CD4-positive, alpha-beta T cell treated with Interleukin-4 for 4 hours (primary cell): ENCODE results near the gene TTLL7.
A peak's percentile ranks its signal among the peaks of the same experiment; 100 is the strongest.
"Not testable (repeated sequence)": the region's sequence is repeated elsewhere in the genome, so short reads cannot be mapped to it uniquely, and the experiment has no call there.

ENCODE experiments used
- DNase-seq: peaks from one replicate; pipeline ENCODE4 v3.0.0-alpha.2; 2020

TTLL7 gene

GRCh38 chr1:83996191-83996590 is 2.7 kb downstream of the TTLL7 start:
- no peak for DNase-seq

- DNase-seq: no peak
Measured at GRCh38 chr1:83995649-83996048, 3.3 kb downstream of the TTLL7 start.

DNA sequence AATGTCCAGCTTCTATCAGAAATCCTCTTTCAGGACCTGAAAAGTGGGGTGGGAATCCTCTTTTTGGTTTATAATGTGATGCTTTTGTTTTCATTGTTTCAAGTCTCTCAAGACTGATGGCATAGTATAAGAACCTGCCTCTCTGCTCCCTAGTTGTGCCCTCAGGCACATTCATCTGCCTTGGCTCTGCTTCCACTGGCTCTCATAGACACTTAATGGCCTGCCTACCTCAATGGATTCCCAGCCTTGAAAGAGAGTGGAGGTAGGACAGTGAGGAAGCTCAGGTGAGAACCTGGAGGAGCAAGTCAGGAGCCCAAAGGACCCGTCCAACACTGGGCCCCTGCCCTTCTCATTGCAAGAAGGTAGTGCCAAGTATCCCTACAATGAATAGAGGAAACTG is 4.8 kb downstream of the TTLL7 start:
- no peak for DNase-seq

DNA sequence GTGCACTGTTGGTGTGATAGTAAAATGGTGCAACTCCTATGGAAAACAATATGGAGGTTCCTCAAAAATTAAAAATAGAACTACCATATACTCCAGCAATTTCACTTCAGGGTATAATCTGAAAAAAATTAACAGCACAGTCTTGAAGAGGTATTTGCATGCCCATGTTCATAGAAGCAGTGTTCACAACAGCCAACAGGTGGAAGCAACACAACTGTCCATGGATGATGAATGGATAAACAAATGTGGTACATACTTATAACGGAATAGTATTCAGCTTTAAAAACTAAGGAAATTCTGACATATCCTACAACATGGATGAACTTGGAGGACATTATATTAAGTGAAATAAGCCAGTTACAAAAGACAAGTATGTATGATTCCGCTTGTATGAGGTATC is 8.2 kb downstream of the TTLL7 start:
- no peak for DNase-seq

DNA sequence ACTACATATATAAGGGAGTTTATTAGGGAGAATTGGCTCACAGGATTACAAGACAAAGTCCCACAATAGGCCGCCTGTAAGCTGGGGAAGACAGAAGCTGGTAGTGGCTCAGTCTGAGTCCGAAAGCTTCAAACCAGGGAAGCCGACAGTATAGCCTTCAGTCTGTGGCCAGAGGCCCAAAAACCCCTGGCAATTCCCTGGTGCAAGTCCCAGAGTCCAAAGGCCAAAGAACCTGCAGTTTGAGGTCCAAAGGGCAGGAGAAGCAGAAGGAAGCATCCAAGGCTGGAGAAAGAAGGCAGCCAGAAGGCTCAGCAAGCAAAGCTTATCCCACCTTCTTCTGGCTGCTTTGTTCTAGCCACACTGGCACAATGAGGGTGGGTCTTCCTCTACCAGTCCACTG is 13.9 kb downstream of the TTLL7 start:
- no peak for DNase-seq

DNA sequence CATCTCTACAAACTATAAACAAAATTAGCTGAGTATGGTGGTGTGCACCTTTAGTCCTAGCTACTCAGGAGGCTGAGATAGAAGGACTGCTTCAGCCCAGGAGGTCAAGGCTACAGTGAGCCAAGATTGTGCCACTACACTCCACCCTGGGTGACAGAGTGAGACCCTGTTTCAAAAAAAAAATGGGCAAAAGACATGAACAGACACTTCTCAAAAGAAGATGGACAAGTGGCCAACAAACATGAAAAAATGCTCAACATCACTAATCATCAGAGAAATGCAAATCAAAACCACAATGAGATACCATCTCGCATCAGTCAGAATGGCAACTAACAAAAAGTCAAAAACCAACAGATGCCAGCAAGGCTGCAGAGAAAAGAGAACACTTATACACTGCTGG is 15.0 kb downstream of the TTLL7 start:
- not testable (repeated sequence) for DNase-seq

GRCh38 chr1:83978056-83978455 is 20.9 kb downstream of the TTLL7 start:
- DNase-seq: no peak

DNA sequence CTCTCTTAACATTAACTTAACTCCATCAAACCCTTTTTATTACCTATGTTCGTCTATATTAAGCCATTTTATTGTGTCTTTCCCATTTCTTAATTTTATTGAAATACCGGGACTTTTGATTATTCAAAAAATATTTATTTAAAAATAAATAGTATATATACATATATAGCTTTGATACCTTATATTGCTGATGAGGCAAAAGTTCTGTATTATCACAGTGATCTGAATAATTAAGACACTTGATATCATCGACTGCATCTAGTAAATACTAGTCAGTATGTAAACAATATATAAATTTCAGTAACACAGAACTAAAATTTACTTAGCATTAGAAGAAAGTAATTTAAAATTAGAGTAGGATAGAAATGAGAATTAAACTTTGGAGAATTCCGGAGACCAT is 22.0 kb downstream of the TTLL7 start:
- no peak for DNase-seq

GRCh38 chr1:83970802-83971201 is 28.1 kb downstream of the TTLL7 start:
- DNase-seq: no peak

DNA sequence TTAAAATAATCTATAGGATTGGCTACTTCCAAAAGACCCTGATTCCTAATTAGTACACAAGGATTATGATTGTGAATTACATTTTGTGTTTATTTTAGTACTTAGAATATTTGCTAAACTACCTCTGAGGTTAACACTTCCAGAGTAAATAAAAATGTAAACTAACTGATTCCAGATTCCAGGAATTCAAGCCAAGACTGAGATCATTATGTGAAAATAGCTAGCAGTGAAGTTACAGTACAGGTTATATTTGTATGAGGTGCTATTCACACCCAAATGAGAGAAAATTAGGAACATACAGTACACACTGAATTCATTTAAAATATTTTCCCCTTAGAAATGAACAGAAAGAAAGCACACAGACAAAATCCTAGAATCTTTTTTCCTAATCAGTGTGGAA is 28.8 kb downstream of the TTLL7 start:
- DNase-seq: no peak

GRCh38 chr1:83967336-83967735 is 31.6 kb downstream of the TTLL7 start:
- no peak for DNase-seq

- no peak for DNase-seq
Measured at GRCh38 chr1:83964153-83964552, 34.8 kb downstream of the TTLL7 start.

- no peak for DNase-seq
Measured at GRCh38 chr1:83961571-83962295, 37.2 kb downstream of the TTLL7 start.

DNA sequence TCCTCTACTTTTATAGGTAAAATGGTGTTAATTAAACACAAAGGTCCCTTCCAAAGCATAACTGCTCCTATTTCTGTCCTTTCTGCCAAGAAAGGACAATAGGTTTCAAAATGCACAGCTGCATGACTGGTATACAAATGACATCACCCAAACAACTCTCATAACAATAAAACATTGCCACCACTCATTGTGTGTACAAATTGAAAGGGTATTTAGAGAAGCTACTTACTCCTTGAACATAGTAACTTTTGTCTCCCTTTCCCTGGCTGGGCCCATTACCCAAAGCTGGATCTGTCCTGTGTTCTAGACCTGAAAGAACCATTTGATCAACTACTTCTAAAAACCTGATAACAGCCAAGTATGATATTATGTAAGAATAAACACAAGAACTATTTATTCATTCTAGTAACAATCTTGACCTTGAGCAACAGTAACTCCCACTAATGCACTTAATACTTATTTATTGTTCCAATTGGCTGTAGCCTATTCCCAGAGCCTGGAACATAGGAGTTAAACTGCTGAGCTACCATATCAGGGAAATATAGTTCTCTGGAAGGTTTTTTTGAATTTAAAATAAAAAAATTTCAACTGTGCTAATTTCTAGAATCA is 38.2 kb downstream of the TTLL7 start:
- no peak for DNase-seq

GRCh38 chr1:83959824-83960498 is 39.0 kb downstream of the TTLL7 start:
- no peak for DNase-seq

DNA sequence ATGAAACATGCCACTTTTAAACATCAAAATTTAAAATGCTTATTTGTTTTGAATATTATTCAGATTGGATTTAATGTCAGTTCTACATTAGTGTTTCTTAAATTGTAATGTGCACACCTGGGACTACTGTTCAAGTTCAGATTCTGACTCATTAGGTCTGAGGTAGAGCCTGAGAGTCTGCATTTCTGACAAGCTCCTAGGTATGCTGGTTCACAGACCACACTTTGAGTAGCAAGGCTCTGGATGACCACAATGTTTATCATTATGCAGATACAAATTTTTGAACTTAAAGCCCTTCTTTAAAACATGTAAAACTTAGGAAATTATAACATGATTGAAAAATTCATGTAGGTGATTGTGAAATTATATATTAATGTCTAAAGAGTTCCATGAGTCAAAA is 40.2 kb downstream of the TTLL7 start:
- DNase-seq: no peak

- DNase-seq: no peak
Measured at GRCh38 chr1:83954166-83954823, 44.6 kb downstream of the TTLL7 start.

DNA sequence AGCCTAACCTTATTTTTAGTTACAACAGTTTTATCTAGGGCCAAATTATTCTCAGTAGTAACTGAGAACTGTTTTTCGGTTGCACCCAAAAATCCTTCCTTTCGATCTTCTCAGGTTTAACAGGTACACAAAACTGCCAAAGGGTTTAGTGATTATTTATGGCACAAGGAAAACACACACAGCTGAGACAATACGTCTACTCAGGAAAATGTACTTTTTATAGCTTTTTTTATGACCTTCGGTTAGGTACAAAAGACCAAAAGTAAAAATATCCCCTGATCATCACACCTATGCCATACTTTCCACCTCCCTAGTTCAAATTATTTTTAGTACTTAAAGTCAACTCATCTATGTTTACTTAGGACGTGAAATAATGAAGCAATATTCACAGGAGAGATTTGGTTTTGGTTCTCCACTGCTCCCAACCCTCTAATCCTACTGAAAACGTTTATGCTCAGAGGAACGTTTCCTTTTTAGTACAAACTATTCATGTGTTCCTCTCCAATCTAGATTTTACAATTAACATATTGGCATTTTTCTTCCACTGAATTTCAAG is 48.7 kb downstream of the TTLL7 start:
- no peak for DNase-seq

DNA sequence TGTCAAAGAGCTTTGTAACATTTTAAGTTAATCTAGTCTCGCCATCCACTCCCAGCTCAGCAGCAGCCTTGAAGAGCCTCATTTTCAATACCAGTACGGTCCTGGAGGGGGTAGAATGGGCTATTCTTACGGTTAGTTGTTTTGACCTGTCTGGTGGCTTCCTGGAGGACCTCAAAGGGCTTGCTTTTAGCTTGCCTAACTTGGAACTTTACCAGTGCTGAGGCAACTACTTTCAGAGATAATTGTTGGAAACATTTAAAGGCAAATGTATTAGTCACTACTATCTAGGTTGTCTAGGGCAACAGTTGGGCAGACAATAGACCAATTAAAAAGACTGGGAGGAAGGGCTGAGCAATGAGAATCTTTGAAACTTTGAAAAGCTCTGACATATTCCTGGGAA is 56.0 kb downstream of the TTLL7 start:
- DNase-seq: no peak

DNA sequence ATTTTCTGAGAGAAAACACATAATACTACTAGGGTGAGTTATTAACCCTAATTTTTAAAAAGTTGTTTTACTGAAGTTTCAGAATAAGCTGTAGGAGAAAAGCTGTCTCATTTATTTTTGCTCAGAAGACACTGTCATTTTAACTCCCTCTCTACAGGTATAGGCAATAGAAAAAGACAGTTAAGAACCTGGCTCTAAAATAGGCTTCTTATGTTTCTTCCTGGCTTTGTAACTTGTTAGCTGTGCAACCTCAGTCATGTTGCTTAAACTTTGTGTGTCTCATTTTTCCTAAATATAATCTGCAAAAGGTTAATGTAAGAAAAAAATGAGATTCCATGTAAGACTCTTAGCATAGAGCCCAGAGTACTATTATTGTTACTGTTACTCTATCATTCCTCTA is 64.4 kb downstream of the TTLL7 start:
- DNase-seq: no peak

GRCh38 chr1:83932693-83933092 is 66.2 kb downstream of the TTLL7 start:
- DNase-seq: no peak

- DNase-seq: no peak
Measured at GRCh38 chr1:83932281-83932680, 66.7 kb downstream of the TTLL7 start.

DNA sequence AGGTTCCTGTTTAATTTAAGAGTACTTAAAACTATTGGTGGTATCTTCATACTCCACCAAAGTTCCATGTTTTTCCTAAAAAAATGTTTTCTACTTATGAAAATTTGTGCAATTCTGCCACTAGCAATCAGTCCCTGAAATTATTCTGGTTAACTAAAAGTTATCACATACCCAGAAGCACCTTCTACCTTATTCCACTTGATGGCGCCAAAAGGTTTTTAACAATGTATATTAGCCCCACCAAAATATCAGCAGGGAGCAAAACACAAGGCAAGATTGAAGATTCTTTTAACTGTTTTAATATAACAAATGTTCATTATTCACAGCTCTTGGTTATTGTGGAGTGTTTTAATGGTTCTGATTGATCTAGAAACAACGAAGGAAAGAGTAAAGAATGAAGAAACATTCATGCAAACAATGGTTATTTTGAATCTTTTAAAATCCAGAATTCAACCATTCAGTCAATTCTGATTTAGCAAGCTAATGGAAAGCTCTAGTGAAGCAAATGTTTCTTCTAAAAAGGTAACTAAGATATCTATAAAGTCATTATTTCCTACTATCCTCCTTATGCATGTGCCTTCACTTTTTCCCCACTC is 67.2 kb downstream of the TTLL7 start:
- DNase-seq: peak; percentile 51
